OCI-LY3 (cell line): Measurements from ENCODE around the gene ZNF587.
"Not testable (repeated sequence)": the region's sequence is repeated elsewhere in the genome, so short reads cannot be mapped to it uniquely, and the experiment has no call there.

Experiments
- H2AFZ ChIP-seq: fragments of 200-600, 300-600 bp; shearing (Covaris generic); 2 replicates; pipeline ENCODE4 v1.6.0; 2014; ENCODE audit warnings: antibody characterized with exemption, low read depth, low read length
- H3K27ac ChIP-seq: fragments of 200-600, 300-600 bp; sonication (generic); 2 replicates; pipeline ENCODE4 v1.5.1; 2014; ENCODE audit warnings: mild to moderate bottlenecking, low read length, moderate library complexity, mixed read lengths
- H3K27me3 ChIP-seq: fragments of 200-600, 300-600 bp; sonication (generic); 2 replicates; pipeline ENCODE4 v1.6.1; 2014; ENCODE audit warnings: low read depth, low read length, mixed read lengths
- H3K36me3 ChIP-seq: fragments of 200-600, 300-600 bp; sonication (generic); replicated peaks from 2 replicates; pipeline ENCODE3; 2014; ENCODE audit warnings: low read depth, low read length, mixed read lengths
- H3K4me1 ChIP-seq: fragments of 300-600, 200-600 bp; sonication (generic); 2 replicates; pipeline ENCODE4 v1.6.1; 2014; ENCODE audit warnings: low read length, mixed read lengths
- H3K4me2 ChIP-seq: fragments of 200-600, 300-600 bp; sonication (generic); 2 replicates; pipeline ENCODE4 v1.6.1; 2014; ENCODE audit warnings: low read length, mixed read lengths
- H3K4me3 ChIP-seq: fragments of 300-600, 200-600 bp; sonication (generic); 2 replicates; pipeline ENCODE4 v1.5.1; 2014; ENCODE audit warnings: antibody characterized with exemption, mild to moderate bottlenecking, low read length, moderate library complexity
- H3K79me2 ChIP-seq: fragments of 300-600, 200-600 bp; shearing (Covaris generic); 2 replicates; pipeline ENCODE4 v1.6.1; 2014; ENCODE audit warnings: mild to moderate bottlenecking, low read length, mixed read lengths
- H3K9ac ChIP-seq: fragments of 300-600, 200-600 bp; shearing (Covaris generic); 2 replicates; pipeline ENCODE4 v1.6.0; 2014; ENCODE audit warnings: mild to moderate bottlenecking, low read length, moderate library complexity
- H3K9me3 ChIP-seq: fragments of 200-600, 300-600 bp; shearing (Covaris generic); 2 replicates; pipeline ENCODE4 v1.6.1; 2014; ENCODE audit warnings: low read length, mixed read lengths; ENCODE audit not compliant: insufficient read depth
- H4K20me1 ChIP-seq: fragments of 200-600, 300-600 bp; sonication (generic); 2 replicates; pipeline ENCODE4 v1.6.1; 2016; ENCODE audit warnings: low read length, mixed read lengths; ENCODE audit not compliant: insufficient read depth
- CTCF ChIP-seq: fragments of 200-600, 300-600 bp; sonication (generic); IDR thresholded peaks from 2 replicates; pipeline ENCODE4 v1.5.1; 2014; ENCODE audit warnings: antibody characterized with exemption, low read length, low read depth
- EZH2phosphoT487 ChIP-seq: fragments of 200-600 bp; shearing (Covaris generic); IDR thresholded peaks from 2 replicates; pipeline ENCODE4 v1.6.1; 2018; ENCODE audit warnings: antibody characterized with exemption, mixed run types, low read depth

Gene ZNF587

GRCh38 chr19:57886046-57886445, 36.4 kb downstream of the ZNF587 start:
- TF ChIP-seq EZH2phosphoT487 = no peak
- no peak for TF ChIP-seq CTCF
- Histone ChIP-seq H3K27me3 (no peaks in the 10 kb centered on the region), H3K9me3 (no peaks in the 10 kb centered on the region), H2AFZ (no peak overlapping the region), H3K79me2 (peaks cover 69% of the 10 kb centered on the region), H3K36me3 (peaks cover 26% of the 10 kb centered on the region), H3K27ac (no peak overlapping the region), H3K4me2 (no peak overlapping the region), H3K4me3 (no peak overlapping the region), H3K9ac (no peak overlapping the region), H3K4me1 (peaks cover 13% of the 10 kb centered on the region), H4K20me1 (peaks cover 9% of the 10 kb centered on the region; the same call in 1 of the 2 replicates)

DNA sequence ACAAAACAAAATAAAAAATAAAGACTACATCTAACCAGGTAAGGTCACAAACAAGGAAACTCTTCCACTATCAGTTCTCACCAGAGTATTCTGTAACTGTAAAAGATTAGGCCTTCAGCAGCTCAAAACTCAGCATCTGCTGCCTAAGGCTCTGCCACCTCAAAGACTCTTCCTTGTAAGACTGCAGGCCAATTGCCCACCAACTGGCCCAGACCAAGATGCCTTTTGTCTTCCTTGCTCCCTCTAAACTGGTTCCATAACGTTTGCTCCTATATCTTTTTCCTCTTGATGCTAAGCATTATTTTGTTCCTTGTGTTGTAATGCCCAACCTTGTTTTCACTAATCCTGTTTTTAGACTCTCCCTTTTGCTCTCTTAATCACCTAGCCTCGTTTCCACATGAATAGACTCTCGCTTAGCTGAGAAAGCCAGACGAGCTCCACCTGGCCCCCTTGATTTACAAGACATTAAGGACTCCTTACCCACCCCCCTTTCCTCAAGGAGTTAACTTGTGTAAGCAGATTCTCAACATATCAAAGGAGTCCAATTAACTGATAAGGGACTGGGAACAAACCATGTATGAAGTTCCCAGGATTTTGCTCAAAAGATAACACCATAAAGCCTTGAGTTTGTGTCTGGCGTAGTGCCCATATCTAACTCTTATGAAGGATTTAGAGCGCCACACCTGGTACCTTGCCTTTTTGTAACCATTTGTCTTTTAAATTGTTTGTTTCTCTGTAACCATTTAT, 37.7 kb downstream of the ZNF587 start:
- Histone ChIP-seq H3K9ac (peak overlapping the region; percentile 90; the same call in 1 of the 2 replicates), H3K27ac (no peak overlapping the region)

GRCh38 chr19:57888107-57888559, 38.5 kb downstream of the ZNF587 start:
- Histone ChIP-seq H3K4me3 (peak overlapping the region; percentile 94), H3K27ac (peak overlapping the region; percentile 31), H3K36me3 (peaks cover 23% of the 10 kb centered on the region), H3K9me3 (no peaks in the 10 kb centered on the region), H4K20me1 (peaks cover 9% of the 10 kb centered on the region; the same call in 1 of the 2 replicates), H3K79me2 (peaks cover 61% of the 10 kb centered on the region), H2AFZ (peak overlapping the region; percentile 85), H3K4me2 (peak overlapping the region; percentile 86), H3K9ac (peak overlapping the region; percentile 90), H3K27me3 (no peaks in the 10 kb centered on the region), H3K4me1 (peaks cover 13% of the 10 kb centered on the region)
- TF ChIP-seq EZH2phosphoT487 = no peak
- TF ChIP-seq CTCF = no peak

More for the DNA sequence above, 37.7 kb downstream of the ZNF587 start:
- Histone ChIP-seq H3K4me2 (peak overlapping the region; percentile 86), H3K27me3 (no peaks in the 10 kb centered on the region), H3K36me3 (peaks cover 26% of the 10 kb centered on the region), H3K4me1 (peaks cover 13% of the 10 kb centered on the region), H3K79me2 (peaks cover 68% of the 10 kb centered on the region), H3K4me3 (peak overlapping the region; percentile 94), H4K20me1 (peaks cover 9% of the 10 kb centered on the region; the same call in 1 of the 2 replicates), H3K9me3 (no peaks in the 10 kb centered on the region), H2AFZ (no peak overlapping the region)
- TF ChIP-seq CTCF (0 out of 2 replicates have a peak, but pooled peaks have one; percentile 27), EZH2phosphoT487 (no peak)

GRCh38 chr19:57888560-57889231, 39.0 kb downstream of the ZNF587 start, which contains the start of gene ZNF814:
TSS of gene ZNF814 (minus strand) at chr19:57889037. CDS start at chr19:57888802, 235 bp downstream.
- Histone ChIP-seq H2AFZ (peak within 1 kb of the TSS; percentile 93), H3K27me3 (no peaks in the 10 kb centered on the region), H3K27ac (peak within 1 kb of the TSS; percentile 31), H4K20me1 (peaks cover 9% of the 10 kb centered on the region; the same call in 1 of the 2 replicates), H3K4me3 (peak within 1 kb of the TSS; percentile 94), H3K4me1 (peaks cover 13% of the 10 kb centered on the region), H3K9ac (peak within 1 kb of the TSS; percentile 90), H3K4me2 (peak within 1 kb of the TSS; percentile 86), H3K9me3 (no peaks in the 10 kb centered on the region), H3K79me2 (peaks cover 55% of the 10 kb centered on the region), H3K36me3 (peaks cover 23% of the 10 kb centered on the region)
- TF ChIP-seq CTCF (peak; percentile 50), EZH2phosphoT487 (no peak)

DNA sequence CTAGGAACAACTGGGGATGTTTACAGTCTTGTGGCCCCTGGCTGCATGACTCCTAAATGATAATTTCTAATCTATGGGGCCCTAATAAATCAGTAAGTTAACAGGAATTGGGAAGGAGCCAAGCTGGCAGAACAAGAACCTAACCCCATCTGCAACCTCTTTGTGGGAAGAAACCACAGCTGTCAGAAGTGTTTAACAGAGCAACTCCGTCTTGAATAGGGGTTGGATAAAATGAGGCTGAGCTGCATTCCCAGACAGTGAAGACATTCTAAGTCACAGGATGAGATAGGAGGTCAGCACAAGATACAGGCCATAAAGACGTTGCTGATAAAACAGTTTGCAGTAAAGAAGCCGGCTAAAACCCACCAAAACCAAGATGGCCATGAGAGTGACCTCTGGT, 41.0 kb downstream of the ZNF587 start:
- not testable (repeated sequence) for H3K9ac ChIP-seq, H3K9me3 ChIP-seq, H3K27me3 ChIP-seq, H3K4me3 ChIP-seq, H3K4me2 ChIP-seq, H4K20me1 ChIP-seq, H2AFZ ChIP-seq, H3K27ac ChIP-seq
- Histone ChIP-seq H3K36me3 (peaks cover 12% of the 10 kb centered on the region), H3K4me1 (peaks cover 13% of the 10 kb centered on the region), H3K79me2 (peaks cover 35% of the 10 kb centered on the region)
